CD4-positive, alpha-beta T cell treated with Interleukin-4 for 4 hours (primary cell): ENCODE measurements around the gene USP4.
"Not testable (repeated sequence)": the region's sequence is repeated elsewhere in the genome, so short reads cannot be mapped to it uniquely, and the experiment has no call there.

Experiments
- DNase-seq: peaks from one replicate; pipeline ENCODE4 v3.0.0-alpha.2; 2020

USP4 gene

GRCh38 chr3:49349348-49350114 is 9.7 kb upstream of the USP4 start:
- no peak for DNase-seq

- DNase-seq, result not testable (repeated sequence)
Observed at GRCh38 chr3:49348361-49348760, 8.5 kb upstream of the USP4 start.

DNA sequence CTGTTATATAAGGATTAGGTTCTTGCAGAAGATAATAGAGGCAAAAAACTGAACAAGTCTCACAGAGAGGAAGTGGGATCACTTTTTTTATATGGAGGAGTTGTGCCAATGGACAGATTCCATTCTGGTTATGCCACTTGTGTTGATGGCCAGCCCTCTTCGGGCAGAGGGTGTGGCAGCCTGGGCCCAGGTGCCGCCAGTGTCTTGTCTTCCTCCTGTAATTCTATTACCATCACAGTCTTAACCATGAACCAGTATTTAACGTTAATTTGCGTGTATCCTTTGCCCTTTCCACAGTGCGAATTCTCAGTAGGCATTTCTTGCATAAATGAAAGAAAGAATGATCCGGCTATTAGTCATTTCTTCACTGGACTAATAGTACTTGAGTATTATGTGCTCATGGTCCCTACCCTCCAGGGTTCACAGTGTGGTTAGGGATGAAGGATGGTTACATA is 7.0 kb upstream of the USP4 start:
- DNase-seq, result no peak

DNA sequence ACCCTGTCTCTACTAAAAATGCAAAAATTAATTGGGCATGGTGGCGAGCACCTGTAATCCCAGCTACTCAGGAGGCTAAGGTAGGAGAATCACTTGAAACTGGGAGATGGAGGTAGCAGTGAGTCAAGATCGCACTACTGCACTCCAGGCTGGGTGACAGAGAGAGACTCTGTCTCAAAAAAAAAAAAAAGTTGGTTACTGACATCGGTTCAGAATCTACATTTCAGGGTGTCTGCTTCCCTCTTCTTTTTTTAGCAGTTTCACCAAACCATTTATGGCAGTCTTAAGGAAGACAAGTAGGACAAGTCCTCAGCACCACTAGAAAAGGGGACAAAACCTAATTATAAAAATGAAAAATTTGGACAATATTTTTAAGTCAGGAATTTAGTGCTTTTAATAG is 3.3 kb upstream of the USP4 start:
- DNase-seq, result no peak

DNA sequence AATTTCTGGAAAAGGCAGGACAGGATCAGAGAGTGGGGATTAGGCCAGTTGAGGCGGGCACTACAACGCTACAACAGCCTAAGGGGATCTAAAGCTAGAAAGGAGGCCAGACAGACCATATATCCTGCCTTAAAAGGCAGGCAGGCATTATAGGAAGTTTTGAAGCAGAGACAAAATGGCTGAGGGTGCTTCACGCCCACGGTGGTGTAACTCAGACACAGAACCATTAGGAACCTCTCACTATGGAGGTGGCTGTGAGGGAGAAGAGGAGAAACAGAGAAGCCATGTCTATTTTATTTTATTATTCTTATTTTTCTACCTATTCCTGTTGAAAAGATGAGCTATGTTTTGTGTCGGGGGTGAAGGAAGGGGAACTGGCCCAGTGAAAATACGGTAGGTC is 2.1 kb upstream of the USP4 start:
- no peak for DNase-seq

DNA sequence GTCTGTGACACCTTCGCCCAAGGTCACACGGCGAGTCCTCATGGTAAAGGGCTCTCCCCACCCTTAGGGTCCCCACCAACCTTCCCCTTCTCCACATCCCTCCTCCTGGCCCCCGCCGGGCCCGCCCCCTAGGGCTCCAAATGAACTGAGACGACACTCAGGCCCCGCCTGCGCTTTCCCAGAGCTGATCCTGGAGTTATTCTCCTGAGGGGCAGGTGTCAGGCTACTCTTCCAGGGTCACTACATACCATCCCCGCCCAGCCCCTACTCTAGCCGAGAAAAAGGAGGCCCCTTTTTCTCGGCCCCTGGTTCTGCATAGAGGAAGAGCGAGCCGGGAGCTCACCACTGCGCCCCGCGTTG is 292 bp downstream of the USP4 start:
- DNase-seq, result no peak

DNA sequence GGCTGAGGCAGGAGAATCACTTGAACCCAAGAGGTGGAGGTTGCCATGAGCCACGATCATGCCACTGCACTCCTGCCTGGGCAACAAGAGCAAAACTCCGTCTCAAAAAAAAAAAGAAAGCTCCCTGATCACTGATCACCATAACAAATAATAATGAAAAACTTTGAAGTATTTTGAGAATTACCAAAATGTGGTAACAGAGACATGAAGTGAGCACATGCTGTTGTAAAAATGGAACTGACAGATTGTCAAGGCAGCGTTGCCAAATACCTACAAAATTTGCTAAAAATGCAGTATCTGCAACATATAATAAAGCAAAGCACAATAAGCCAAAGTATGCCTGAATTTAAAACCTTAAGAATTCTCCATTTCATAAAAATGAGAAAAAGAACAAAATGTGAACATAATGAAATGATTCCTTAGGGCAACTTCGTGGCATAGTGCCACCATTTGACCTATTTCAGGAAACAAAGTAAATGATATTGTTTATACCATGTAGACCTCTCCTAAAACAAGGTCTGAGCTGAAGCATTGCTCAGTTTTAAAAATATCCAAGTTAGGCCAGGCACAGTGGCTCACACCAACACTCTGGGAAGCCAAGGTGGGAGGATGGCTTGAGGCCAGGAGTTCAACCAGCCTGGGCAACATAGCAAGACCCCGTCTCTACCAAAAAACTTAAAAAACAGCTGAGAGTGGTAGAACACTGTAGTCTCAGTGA is 5.8 kb downstream of the USP4 start:
- DNase-seq, result no peak

GRCh38 chr3:49333091-49333490 is 6.8 kb downstream of the USP4 start:
- DNase-seq, result peak; percentile 28

- no peak for DNase-seq
Observed at GRCh38 chr3:49329186-49329585, 10.7 kb downstream of the USP4 start.

DNA sequence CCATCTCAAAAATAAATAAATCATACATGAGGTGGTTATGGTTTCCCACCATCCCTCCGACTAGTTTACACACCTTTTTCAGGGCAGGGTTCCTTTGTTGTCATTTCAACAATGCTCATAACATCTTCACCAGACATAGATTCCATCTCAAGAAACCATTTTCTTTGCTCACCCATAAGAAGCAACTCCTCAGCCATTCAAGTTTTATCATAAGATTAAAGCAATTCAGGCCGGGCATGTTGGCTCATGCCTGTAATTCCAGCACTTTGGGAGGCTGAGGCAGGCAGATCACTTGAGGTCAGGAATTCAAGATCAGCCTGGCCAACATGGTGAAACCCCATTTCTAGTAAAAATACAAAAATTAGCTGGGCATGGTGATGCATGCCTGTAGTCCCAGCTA is 11.5 kb downstream of the USP4 start:
- not testable (repeated sequence) for DNase-seq

- DNase-seq, result no peak
Observed at GRCh38 chr3:49327485-49327884, 12.4 kb downstream of the USP4 start.

DNA sequence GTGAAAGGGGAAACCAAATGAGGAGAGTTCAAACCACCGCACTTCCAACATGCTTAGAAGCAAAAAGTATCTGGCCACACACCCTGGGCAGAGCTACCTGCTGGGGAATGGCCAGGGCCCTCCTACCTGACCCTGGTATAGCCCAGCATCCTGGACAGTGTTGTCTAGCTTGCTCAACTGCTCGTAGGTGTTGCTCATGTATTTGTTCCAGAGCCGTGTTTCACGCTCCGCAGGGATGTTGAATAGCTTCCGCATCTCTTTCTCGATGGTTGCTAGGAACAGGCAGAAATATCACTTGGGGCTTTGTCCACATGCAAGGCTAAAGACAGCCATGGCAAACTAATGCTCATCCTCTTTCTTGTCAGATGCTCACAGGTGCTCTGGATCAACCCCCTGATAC is 15.1 kb downstream of the USP4 start:
- no peak for DNase-seq

DNA sequence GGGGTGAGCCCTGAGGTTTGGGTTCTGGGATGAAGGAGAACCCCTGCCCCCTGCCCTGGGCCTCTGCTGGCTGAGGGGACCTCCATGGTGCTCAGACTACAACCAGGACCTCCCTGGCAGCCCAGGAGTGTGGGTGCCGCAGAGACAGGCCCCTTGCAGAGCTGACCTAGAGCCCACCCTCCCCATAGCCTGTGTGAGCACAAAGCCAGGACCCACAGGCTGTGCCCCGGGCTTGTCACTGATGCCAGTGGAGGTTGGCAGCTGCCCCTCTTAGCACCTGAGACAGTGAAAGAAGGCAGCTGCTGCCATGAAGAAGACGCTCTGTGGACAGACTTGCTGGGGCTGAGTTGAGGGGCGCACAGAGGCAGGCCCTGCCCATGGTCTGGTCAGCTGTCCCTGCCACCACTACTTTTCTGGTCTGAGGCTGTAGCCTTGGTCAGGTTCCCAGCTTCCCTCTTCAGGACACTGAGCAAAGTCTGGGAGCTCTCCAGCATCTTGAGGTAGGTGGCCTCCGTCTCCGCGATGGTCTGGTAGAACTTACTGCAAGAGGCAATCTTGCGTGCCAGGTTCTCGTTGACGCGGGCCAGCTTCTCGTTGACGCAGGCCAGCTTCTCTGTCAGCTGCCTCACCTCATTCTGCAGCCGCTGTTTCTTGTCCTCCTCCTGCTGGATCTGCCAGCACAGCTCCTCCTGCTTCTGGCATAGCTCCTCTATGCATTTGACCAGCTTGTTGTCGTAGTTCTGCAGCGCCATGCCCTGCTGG is 23.0 kb downstream of the USP4 start:
- DNase-seq, result no peak

DNA sequence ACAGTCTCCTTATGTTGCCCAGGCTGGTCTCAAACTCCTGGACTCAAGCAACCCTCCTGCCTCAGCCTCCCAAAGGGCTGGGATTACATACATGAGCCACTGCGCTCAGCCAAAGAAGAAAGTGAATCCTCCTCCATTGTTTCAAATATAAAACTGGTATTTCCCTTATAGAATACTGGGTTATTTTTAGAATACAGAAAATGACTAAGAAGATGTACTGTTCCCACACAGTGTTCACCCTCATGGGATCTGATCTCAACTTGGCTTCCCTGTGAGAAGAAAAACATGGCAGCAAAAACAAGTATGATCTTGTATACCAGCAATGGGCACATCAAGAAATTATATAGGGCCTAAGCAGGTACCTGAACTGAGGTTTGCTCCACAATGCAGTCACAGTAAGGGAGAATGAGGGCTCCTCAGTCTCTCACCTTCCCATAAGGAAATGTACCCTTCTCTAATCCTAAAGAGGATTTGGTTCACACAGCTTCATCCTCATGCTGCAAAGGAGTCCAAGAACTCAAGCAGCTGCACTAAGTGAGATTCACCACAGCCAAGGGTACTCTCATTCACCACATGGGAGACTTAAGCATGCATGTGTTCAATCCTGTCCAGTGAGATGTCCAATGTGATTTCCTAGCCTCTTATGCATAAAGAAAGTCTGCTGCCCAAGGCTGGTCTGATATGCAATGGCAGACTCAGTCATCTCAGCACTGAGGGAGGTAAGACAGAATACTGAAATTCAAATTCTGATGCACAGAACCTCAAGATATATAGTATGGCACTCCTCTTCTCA is 25.8 kb downstream of the USP4 start:
- DNase-seq, result no peak

DNA sequence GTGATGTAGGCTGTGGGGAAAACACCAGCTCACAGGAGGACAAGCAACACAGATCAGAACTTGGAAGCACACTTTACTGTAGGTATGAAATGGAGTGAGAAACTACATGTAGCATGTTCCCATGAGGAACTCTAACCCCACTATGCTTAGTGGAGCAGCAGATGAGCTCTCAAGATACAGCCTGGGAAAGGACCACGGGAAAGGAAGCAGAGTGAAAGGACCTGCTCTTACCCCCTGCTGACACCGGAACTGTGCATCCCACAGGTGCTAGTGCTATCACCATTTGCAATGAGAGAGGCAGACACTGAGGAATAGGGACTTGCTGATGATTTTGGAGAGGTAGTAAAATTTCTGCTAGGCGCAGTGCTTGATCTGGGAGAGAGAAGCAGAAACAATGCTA is 28.6 kb downstream of the USP4 start:
- DNase-seq, result no peak

DNA sequence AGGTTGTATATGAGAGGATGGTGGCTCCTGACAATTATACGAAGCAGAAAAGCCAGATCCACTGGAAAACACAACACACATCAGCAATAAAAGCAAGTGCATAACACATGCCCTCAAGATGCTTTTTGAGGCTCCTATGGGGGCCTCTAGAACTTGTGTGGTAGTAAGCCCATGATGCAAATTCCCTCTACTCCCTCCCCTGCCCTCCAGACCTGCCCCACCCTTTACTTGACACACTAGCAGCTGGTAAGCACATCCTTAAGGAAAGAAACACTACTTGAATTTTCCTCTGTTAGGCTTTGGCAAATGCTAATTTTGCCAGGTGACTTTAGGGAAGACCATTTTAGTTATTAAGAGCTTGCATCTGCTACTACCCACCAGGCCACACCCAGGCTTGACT is 29.2 kb downstream of the USP4 start:
- no peak for DNase-seq

- no peak for DNase-seq
Observed at GRCh38 chr3:49305608-49306007, 34.2 kb downstream of the USP4 start.

DNA sequence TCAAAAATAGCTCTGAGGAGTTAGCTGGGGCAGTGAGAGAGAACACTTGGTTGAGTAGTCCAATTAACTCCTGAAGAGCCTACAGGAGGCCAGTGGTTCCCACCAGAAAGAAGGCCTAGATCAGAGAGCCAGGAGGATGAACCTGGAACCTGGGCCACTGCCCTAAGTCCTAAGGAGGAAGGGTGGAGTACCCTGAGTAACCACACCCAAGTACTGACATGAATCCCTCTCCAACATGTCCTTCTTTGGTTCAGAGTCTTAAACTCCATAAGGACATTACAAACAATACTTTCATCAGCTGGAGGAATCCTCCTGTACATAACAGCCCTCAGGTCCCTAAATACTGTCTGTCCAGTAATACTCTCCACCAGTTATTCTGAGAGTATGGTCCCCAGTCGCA is 37.2 kb downstream of the USP4 start:
- no peak for DNase-seq

DNA sequence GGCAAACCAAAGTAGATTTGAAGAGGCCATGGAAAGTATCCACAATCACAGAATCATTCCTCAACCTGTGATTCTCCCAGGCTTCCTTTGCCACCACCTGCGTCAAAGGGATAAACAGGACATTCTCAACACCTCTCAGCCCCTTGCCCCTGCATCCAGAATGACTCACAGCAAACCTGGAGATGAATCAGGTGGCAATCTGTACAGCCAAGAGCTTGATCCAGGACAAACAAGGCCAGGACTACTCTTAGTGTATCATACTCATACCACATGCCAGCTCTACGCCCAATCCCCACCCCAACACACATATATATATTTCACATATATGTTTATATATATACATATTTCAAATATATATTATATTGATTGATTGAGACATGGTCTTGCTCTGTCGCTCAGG is 39.3 kb downstream of the USP4 start:
- DNase-seq, result no peak

- DNase-seq, result no peak
Observed at GRCh38 chr3:49298511-49298910, 41.3 kb downstream of the USP4 start.

- no peak for DNase-seq
Observed at GRCh38 chr3:49296781-49297411, 43.0 kb downstream of the USP4 start.

DNA sequence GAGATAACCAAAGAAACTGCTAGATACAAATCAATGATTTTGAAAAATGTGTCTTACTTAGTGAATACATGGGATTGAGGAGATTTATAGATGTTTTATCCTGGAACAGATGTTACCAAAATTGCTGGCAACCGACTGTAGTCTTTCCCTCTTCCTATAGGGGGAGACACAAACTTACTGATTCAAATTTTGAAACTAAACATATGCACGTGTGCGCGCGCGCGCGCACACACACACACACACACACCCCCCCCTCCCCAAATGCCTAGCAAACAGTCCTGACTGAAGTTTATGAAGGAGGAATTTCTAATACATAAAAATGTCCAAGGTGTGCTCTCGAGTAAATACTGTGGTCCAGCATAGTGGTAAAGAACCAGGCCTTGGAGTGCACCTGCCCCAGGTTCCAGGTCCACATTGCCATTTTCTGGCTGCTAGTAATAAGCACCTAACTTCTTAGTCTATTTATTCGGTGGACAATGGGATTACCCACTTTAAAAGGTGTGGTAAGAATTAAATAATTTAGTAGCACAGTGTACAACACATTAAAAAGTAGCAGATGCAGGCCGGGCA is 44.3 kb downstream of the USP4 start:
- DNase-seq, result peak; percentile 36
